GM12878 (cell line): ENCODE results near the gene PDRG1. TPM values are rescaled to one million over a fixed set of nuclear protein-coding genes. Genes with fewer than 3 reads are reported as not detected.

Experiments
- BCLAF1 ChIP-seq: fragments of 450-650 bp; IDR thresholded peaks from 2 replicates; pipeline ENCODE4 v1.6.1; 2017; ENCODE audit warnings: antibody characterized with exemption, mild to moderate bottlenecking, moderate library complexity
- CEBPZ ChIP-seq: fragments of 150-350 bp; IDR thresholded peaks from 2 replicates; pipeline ENCODE4 v1.6.1; 2016; ENCODE audit warnings: low read depth, low read length
- NBN ChIP-seq: fragments of 450-650 bp; IDR thresholded peaks from 2 replicates; pipeline ENCODE4 v1.6.1; 2016
- RCOR1 ChIP-seq: conservative IDR thresholded peaks from 2 replicates; pipeline ENCODE4 v1.6.1; 2012; ENCODE audit warnings: low read depth, low read length, improper control_type of control experiment
- RFX5 ChIP-seq: IDR thresholded peaks from 2 replicates; pipeline ENCODE4 v1.6.1; 2011; ENCODE audit warnings: low read depth, low read length, improper control_type of control experiment
- TCF3 ChIP-seq: IDR thresholded peaks from 2 replicates; pipeline ENCODE4 v1.6.1; 2012; ENCODE audit warnings: low read depth, mild to moderate bottlenecking, low read length, borderline replicate concordance; ENCODE audit not compliant: insufficient read depth
- polyA plus RNA-seq, 11 experiments: library from polyadenylated mRNA; depleted of rRNA in 4 of 11; unstranded in 6 of 11; stranded (reverse) in 5 of 11; fragments of >200 nt; fragmentation: Nextera tagmentation in 4 of 11; fragmentation: Illumina TruSeq in 1 of 11; extraction: Ambion mirVana in 4 of 11; extraction: Trizol in 1 of 11; gene quantifications; 1 replicate in 1 of 11; 2 replicates in 10 of 11; pipeline versions ENCODE4 v1.2.1 to v1.2.3, GENCODE V29; 2011 to 2016; ENCODE audit warnings: inconsistent platforms in 2 of 11, missing spikeins in 2 of 11, low read depth in 1 of 11
- total RNA-seq, 4 experiments: library from RNA; depleted of rRNA in 3 of 4; stranded (reverse); fragments of >200 nt in 3 of 4; fragmentation: Illumina TruSeq in 1 of 4; extraction: Trizol in 1 of 4; gene quantifications; 2 replicates each; pipeline versions ENCODE4 v1.2.1 to v1.2.3, GENCODE V29; 2013 to 2021

The PDRG1 gene
- total and polyA plus RNA-seq, 10 of the 15 experiments (the other 5 are each of a cell fraction or from before 2014, with no cell fraction given) = 11.1 to 55.8 (median 23.3) TPM

- TF ChIP-seq RCOR1 (no peak), NBN (no peak), TCF3 (no peak), RFX5 (no peak), CEBPZ (no peak), BCLAF1 (no peak)
Observed at GRCh38 chr20:31974296-31974695, 22.4 kb upstream of the PDRG1 start (continued).
